ENCODE data around the gene PTPRK.
"Not testable (repeated sequence)": the region's sequence is repeated elsewhere in the genome, so short reads cannot be mapped to it uniquely, and the experiment has no call there.

The PTPRK gene

DNA sequence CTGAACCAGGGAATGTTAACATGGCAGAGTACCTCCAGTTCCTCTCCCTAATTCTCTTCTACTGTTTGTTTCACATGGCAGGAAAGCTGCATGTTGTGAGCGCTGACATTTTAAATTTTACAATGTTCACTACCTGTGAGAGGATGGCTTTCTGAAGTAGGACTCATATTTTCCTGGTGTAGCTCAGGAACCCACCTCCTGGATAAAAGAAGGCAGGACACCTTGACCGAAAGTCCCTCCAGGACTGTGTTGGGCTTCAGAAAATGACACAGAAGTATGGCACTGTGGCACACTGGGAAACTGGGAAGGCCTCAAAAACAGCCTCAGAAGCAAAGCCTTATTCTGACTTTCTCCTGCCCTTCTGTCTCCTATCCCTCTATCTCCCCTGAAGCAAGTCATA, 33.3 kb downstream of the PTPRK start:
- DNase-seq = no peak

GRCh38 chr6:128486580-128486979, 33.8 kb downstream of the PTPRK start:
- not testable (repeated sequence) for DNase-seq

- no peak for DNase-seq
Measured at GRCh38 chr6:128483472-128484135, 36.8 kb downstream of the PTPRK start.

DNA sequence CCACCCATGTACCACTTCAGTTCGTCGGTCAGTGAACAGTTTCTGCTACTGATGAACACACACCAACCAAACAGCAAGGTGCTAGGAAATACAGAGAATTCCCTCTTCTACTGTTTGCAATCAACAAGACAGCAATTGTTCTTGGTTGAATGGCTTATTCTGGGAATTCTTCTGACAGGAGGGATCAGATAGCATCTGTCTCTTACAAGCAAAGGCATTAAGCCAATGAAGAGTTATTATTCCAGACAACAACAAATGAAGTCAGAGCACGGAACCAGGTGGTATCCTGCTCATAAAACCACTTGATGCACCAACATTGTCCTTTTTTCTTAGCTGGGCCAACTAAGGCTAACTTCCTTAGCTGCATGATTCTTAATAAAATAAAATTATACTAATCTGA, 37.8 kb downstream of the PTPRK start:
- DNase-seq = no peak

GRCh38 chr6:128479991-128480390, 40.4 kb downstream of the PTPRK start:
- no peak for DNase-seq

DNA sequence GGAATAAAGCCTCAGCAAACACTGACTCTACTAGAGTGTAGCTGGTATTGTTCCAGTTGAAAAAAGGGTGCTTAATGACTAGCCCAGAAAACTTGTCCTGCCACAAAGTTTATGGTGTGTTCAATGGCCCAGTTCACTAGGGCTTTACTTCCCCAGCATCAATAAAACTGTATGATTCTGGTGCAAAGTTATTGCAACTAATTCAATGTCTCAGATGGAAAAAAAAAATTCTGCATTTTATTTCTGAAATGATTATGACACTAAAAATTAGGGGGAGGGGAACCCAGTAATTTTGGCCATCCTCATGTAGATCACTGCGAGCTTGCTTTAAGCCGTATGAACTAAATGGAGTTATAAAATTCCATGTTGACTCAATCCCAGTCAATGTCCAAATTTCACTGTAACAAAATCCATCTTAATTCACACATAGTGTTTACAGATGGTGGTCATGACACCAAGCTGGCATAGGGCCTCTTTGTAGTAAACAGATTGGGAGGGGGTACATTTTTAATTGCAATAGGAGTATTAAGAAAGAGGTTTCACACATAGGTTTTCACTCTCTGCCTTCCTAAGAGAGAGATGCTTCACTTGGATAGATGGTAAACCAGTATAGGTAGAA, 41.2 kb downstream of the PTPRK start:
- no peak for DNase-seq

- no peak for DNase-seq
Measured at GRCh38 chr6:128478230-128479047, 42.0 kb downstream of the PTPRK start.

DNA sequence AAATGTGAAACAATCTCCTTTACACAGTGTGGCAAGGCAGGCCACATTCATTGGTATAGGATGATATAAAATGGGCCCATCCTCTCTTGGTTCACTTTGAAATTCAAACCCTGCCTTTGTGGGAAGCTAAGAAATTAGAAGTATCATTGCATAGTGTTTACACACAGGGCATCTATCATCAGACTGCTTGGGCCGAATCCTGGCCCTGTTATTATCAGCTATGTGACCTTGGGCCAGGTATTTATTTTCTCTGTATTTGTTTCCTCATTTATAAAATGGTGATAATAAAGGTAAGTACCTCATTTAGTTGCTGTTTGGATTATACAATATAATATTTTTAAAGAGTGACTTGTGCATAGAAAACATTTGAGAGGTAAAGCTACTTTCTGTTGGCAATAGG, 45.5 kb downstream of the PTPRK start:
- no peak for DNase-seq

DNA sequence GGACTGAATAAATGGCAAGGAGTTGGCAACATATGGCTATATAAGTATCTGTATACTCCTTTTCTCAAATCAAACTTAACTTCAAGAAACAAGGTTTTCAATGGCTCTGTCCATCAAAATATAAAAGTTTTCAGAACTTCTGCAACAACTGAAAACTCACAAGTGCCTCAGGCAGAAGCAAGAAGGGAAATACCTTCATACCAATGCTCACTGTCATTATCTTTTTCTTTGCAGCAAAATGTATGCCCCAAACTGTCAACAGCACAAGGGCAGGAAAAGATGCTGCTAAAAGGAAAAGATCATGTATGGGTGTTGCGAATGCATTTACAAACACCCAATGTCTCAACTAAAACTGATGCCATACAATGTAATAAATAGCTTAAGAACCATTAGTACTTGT, 45.9 kb downstream of the PTPRK start:
- no peak for DNase-seq

DNA sequence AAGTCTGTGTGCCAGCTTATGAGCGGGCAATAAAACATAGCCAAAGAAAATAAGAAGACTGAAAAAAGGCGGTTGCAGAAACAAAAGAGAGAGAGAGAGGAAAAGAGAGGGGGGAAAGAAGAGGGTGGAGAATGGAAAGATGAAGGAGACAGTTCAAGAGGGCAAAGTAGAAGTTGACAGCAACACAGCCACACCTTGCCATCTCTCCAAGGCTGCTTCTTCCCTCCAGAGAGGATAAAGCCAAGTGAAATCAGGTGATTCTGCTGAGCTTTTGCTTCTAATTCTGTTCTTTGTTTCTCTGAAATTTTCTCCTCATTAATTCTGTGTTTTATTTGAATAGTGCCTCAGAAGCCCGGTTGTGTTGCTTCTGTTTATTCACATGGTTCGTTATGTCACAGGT, 48.5 kb downstream of the PTPRK start:
- DNase-seq = no peak

DNA sequence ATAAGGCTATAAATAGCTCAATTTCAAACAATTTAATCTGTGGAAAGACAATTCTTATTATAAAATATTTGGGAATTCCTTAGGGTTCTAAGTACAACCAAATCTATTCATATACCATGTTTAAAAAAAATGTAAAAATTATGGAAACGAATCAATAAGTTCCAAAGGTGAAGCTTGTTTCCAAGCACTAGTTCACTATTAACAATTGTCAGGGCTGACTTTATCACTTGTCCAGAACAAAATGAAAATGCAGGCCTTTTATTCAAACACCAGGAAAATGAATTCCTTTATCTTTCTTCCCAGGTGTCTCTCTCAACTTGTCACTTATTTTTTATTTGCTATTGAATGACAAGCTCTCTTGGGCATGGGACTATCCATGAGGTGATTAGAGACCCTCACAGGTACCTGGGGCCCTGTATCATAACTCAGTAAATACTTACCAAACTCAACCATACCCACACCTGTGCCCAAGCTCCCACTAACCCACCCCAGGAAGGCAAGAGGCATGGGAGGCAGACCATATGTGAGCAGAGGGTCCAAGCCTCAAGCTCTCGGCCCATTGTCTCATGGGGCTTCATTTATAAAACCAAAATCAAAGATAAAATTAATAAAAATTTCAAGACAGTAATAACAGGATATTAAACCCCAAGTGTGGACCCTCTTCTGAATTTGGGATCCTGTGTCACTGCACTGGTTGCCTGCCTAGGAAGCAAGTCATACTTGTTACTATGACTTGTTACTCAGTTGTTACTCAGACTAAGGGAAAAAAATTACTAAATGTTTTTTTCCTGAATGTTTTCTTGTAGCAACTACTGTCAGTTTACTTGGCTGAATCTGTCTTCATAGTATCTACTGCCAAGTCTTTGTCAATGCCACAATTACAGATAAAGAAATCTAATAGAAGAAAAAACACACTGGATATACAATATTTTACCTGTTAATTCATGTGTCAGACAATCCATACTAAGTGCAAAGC, 54.7 kb downstream of the PTPRK start:
- no peak for DNase-seq

GRCh38 chr6:128464790-128465189, 55.6 kb downstream of the PTPRK start:
- no peak for DNase-seq

DNA sequence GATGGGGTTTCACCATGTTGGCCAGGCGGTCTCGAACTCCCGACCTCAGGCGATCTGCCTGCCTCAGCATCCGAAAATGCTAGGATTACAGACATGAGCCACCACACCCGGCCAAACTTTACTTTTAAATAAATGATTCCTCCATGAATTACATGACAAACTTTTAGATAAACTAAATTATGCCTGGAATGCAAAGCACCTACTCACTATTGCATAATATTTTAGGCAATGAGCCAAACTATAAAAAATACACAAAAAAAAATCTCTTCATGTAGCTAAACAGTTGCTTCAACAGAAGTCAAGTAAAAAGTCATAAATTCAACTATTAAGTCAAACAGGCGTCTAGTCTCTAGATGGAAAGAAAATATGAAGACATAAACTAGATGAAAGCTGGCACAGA, 56.5 kb downstream of the PTPRK start:
- DNase-seq = no peak

GRCh38 chr6:128461501-128461900, 58.9 kb downstream of the PTPRK start:
- DNase-seq = no peak

- no peak for DNase-seq
Measured at GRCh38 chr6:128456510-128457230, 63.7 kb downstream of the PTPRK start.

DNA sequence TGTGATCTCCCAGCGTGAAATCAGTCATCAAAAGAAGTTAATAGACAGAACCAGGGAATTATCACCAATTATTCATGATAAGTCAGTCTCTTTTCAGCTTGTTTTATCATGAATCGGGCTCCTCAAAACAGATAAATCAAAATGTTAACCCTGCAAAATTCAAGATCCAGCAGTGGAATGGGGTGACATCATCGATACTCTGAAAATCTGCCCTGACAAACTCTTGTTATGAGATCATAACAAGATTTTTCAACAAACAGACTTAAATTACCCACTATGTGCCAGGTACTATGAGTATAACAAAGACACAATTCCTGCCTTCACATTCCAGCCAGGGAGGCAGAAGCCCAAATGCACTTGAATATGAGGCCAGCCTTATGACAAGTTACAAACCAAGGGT, 64.4 kb downstream of the PTPRK start:
- DNase-seq = no peak

DNA sequence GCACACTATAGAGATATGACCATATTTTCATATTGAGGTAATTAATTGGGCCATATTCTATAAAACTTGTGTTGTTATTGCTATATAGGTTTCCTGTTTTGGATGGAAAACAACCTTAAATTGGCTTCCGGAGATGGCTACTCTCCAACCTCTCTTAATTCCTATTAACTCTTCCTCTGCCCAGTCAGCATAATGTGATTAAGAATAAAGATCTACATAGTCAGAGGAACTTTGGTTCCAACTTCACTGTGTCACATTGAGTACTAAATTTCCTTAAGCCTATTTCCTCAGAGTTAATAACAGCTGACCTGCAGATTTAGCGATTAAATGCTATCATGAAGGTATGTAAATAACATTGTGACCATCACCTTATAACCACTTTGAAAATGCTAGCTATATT, 67.7 kb downstream of the PTPRK start:
- no peak for DNase-seq

DNA sequence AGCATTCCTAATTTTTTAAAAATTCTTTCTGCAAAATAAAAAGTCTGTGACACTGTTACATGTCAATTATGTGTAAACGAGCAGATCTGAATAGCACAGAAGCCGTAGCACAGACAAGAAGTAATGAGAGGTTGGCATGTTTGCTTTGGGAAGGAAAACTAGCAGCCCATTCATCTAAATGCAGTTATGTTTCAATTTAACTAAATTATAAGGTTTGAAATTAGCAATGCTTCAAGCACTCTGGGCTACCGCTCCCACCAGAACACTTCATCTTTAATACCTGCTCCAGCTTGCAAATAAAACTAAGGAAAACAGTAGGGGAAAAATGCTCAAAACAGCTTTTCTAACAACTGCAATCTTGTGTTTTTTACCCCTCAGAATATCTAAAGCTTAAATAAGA, 73.9 kb downstream of the PTPRK start:
- no peak for DNase-seq

DNA sequence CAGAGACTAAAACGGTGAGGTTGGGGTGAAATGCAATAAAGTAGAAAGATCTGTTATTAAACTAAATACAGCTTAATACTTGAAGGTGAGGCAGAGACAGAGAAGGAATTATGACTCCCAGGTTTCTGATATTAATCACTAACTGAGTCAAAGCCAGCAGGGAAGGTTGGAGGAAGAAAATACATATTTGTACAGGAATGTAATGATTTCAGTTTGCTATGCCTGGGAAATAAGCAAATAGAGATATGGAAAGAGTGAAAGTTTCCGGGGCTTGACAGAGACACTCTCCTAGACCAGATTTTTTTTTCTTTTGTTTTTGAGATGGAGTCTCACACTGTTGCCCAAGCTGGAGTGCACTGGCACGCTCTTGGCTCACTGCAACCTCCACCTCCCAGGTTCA, 76.8 kb downstream of the PTPRK start:
- DNase-seq = no peak

DNA sequence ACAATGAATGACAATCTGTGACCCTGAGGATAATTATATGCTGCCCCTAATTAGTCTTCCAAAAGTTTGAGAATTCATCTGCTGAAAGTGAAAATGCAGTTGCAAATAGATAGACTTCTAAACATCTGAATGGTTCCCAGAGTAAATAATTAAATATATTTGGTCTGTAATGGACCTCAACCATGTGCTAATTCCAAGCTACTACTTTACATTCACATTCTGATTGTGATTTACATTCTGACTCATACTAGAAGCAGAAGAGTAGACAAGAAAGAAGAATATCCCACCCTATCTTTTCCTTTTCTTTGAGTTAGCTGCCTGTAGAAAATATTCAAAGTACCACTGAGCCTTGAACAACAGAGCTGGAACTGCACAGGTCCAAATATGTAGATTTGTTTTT, 80.8 kb downstream of the PTPRK start:
- no peak for DNase-seq

- no peak for DNase-seq
Measured at GRCh38 chr6:128438393-128438792, 82.0 kb downstream of the PTPRK start.

- no peak for DNase-seq
Measured at GRCh38 chr6:128437685-128438084, 82.7 kb downstream of the PTPRK start.
